Calu3 (cell line): ENCODE data around the gene IKZF3. TPM values are rescaled to one million over a fixed set of nuclear protein-coding genes. Genes with fewer than 3 reads are reported as not detected.
A peak's percentile ranks its signal among the peaks of the same experiment; 100 is the strongest.

Source experiments
- BruUV-seq: library from RNA; stranded (reverse); fragments of 400-500 nt; replicated peaks from 2 replicates; lab custom pipeline; 2021; lab: Mats Ljungman, UMichigan
- CTCF ChIA-PET: fragments of 300-600 bp; sonication (Branson Sonifier 250); formaldehyde crosslinking; loops from one replicate; lab custom pipeline; 2022; ENCODE audit warnings: antibody characterized with exemption; lab: Charles Lee
- DNase-seq: peaks from one replicate; pipeline ENCODE4 v3.0.0; 2022
- H3K27ac Mint-ChIP-seq: one replicate; pipeline ENCODE4 v1.8.0; 2022; ENCODE audit warnings: mixed read lengths; ENCODE audit not compliant: unreplicated experiment
- H3K27me3 Mint-ChIP-seq: one replicate; pipeline ENCODE4 v1.8.0; 2022; ENCODE audit warnings: mixed read lengths; ENCODE audit not compliant: unreplicated experiment
- H3K36me3 Mint-ChIP-seq: one replicate; pipeline ENCODE4 v1.8.0; 2022; ENCODE audit warnings: mild to moderate bottlenecking, moderate library complexity, mixed read lengths; ENCODE audit not compliant: insufficient read depth, unreplicated experiment
- H3K4me1 Mint-ChIP-seq: one replicate; pipeline ENCODE4 v1.8.0; 2022; ENCODE audit warnings: mild to moderate bottlenecking, low read depth, mixed read lengths; ENCODE audit not compliant: unreplicated experiment
- H3K4me3 Mint-ChIP-seq: one replicate; pipeline ENCODE4 v1.8.0; 2022; ENCODE audit warnings: mild to moderate bottlenecking, low read depth, moderate library complexity, mixed read lengths; ENCODE audit not compliant: unreplicated experiment
- H3K9me3 Mint-ChIP-seq: one replicate; pipeline ENCODE4 v1.8.0; 2022; ENCODE audit warnings: low read depth, mixed read lengths; ENCODE audit not compliant: unreplicated experiment
- intact Hi-C: fragments of 100-400 bp; cut with micrococcal nuclease; formaldehyde crosslinking; loops from one replicate; pipeline ENCODE4 v1.10.0; 2022; ENCODE audit not compliant: unreplicated experiment
- total RNA-seq: library from RNA; stranded (reverse); gene quantifications from 2 replicates; pipeline ENCODE4 v1.2.3, GENCODE V29; 2022
- TF ChIP-seq, protein P1 (sequence below): fragments of 200-600 bp; IDR thresholded peaks from one replicate; pipeline ENCODE4 v1.8.0; 2022; ENCODE audit warnings: antibody characterized with exemption; ENCODE audit not compliant: unreplicated experiment

IKZF3 gene
- total RNA-seq, 1 experiment from 2014 or later: 30.9 TPM

DNA sequence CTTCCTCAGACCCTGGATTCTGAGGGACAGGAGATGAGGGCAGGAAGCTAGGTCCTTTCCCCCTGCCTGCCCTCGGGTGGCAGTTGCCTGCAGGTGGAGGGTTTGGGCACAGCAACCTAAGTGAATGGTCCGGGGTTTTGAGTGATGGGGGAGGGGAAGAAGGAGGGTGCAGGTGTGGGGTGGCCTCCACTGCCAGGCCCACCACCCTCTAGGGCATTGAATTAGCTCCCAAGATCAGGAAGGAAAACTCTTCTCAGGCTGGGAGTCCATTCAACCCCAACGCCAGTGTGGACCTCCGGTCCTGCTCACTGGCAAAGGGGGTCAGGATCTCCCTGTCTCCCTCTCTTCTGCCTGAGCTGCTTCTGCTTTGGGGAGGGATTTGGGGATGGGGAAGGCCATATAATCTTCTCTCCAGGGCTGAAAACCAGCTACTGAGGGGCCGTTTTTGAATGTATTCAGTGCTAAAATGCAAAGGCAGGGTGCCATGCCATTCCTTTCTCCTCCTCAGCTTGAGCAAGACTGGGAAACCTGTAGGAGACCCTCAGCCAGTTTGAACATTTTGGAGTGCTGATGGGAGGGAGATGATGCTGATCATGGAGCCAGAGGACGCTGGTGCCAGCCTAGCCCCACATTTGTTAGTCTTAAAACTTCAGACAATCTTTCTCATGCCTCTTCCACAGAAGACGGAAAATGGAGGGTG, 107.6 kb downstream of the IKZF3 start:
- DNase-seq: no peak
- Mint-ChIP-seq H3K27me3 (peaks cover 37% of the 10 kb centered on the region), H3K9me3 (no peaks in the 10 kb centered on the region), H3K27ac (peak overlapping the region; percentile 1), H3K4me3 (peak overlapping the region; percentile 63), H3K36me3 (peaks cover 50% of the 10 kb centered on the region), H3K4me1 (peaks cover 38% of the 10 kb centered on the region)
- intact Hi-C loops: no loop called here
- TF ChIP-seq, protein P1, sequence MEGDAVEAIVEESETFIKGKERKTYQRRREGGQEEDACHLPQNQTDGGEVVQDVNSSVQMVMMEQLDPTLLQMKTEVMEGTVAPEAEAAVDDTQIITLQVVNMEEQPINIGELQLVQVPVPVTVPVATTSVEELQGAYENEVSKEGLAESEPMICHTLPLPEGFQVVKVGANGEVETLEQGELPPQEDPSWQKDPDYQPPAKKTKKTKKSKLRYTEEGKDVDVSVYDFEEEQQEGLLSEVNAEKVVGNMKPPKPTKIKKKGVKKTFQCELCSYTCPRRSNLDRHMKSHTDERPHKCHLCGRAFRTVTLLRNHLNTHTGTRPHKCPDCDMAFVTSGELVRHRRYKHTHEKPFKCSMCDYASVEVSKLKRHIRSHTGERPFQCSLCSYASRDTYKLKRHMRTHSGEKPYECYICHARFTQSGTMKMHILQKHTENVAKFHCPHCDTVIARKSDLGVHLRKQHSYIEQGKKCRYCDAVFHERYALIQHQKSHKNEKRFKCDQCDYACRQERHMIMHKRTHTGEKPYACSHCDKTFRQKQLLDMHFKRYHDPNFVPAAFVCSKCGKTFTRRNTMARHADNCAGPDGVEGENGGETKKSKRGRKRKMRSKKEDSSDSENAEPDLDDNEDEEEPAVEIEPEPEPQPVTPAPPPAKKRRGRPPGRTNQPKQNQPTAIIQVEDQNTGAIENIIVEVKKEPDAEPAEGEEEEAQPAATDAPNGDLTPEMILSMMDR: no peak
- CTCF ChIA-PET: interaction anchor here (0.6 to 161.2 kb wide), 31 partner anchors 29 to 475 kb away, joined by 3 to 42089 read pairs (median 54); partner anchors contain the start of genes ERBB2, GRB7, GSDMA and IKZF3
- no TSS peak for BruUV-seq

DNA sequence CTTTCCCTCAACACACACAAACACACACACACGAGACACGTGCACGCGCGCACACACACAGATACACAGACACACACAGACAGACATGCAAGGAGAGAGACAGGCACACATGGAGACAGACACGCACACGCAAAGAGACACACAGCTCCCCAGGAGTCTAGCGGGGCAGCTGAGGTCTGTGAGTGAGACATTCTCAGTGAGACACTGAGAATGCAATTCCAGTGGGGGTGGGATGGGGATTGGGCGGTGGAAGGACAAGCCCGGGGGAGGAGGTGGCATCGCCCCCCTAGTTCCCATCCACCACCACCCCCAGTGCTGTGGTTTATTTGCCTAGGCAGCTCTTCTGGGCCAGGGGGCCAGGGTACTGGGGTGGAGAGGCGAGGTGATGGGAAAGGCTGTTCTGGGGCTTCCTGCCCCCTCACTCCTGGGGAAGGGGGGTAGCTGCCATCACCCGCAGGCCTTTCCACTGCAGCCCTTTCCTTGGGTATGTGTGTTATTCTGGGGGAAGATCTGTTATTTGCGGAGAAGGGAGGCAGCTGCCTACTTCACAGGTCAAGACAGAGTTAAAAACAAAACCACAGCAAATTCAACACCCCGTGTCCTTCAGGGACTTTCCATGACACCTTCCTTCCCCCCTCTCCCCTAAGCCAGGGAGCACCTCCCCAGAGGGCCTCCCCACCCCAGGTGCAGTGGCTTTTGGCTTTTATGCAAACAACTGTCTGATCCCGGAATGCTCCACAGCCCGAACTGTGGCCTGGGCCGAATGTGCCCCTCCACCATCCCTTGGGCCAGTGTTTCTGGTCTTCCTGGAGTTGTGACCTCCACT, 108.3 kb downstream of the IKZF3 start:
- intact Hi-C loops: no loop called here
- H3K4me3 Mint-ChIP-seq: peak overlapping the region; percentile 63
- peak overlapping the region; percentile 12 for H3K27ac Mint-ChIP-seq
- peaks cover 46% of the 10 kb centered on the region for H3K4me1 Mint-ChIP-seq
- DNase-seq: peak; percentile 94
- no TSS peak for BruUV-seq
- peaks cover 57% of the 10 kb centered on the region for H3K36me3 Mint-ChIP-seq
- H3K27me3 Mint-ChIP-seq: peaks cover 37% of the 10 kb centered on the region
- TF ChIP-seq, protein P1: no peak
- H3K9me3 Mint-ChIP-seq: no peaks in the 10 kb centered on the region
- CTCF ChIA-PET: interaction anchor here (0.6 to 161.2 kb wide), 40 partner anchors 28 to 464 kb away, joined by 3 to 42089 read pairs (median 24); partner anchors contain the start of genes ERBB2, GRB7, GSDMA and GSDMB

DNA sequence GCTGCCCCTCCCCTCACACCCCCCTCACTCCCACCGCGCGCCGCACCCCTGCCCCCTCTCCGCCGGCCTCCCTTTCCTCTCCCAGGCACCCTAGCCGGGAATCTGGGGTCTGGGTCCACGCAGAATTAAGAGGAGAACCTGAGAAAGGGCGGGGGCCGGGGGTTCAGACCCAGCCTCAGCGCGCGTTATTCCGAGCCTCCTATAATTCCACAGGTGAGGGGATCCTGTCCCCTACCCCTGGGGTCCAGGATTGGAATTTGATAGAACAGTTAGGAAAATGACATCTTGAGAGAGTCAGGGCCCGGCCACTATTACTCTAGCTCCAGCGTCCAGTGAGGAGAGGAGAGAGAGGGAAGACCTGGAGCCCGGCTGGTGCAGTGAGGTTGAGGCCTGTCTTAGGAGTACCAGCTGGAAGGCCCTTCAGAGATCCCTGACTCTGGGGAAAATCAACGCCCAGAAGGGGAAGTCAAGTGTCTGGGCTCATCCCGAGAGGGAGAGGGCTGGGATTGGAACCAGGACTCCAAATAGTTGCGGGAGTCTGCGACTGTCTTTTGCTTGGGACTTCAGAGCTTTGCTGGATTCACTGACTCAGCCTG, 109.1 kb downstream of the IKZF3 start:
- intact Hi-C loops: loop anchor here (1.0 to 5.0 kb wide), 19 partner anchors 16 to 225 kb away; partner anchors contain the start of genes IKZF3, MIEN1, PGAP3 and PSMD3

More for the DNA sequence above, 109.1 kb downstream of the IKZF3 start:
- H3K4me3 Mint-ChIP-seq: peak overlapping the region; percentile 63
- CTCF ChIA-PET: interaction anchor here (0.6 to 161.2 kb wide), 41 partner anchors 28 to 927 kb away, joined by 3 to 42089 read pairs (median 20); partner anchors contain the start of genes ERBB2, FBXL20, GRB7 and GSDMA
- peaks cover 64% of the 10 kb centered on the region for H3K36me3 Mint-ChIP-seq
- peaks cover 37% of the 10 kb centered on the region for H3K27me3 Mint-ChIP-seq
- H3K27ac Mint-ChIP-seq: peak overlapping the region; percentile 12
- H3K4me1 Mint-ChIP-seq: peaks cover 53% of the 10 kb centered on the region
- H3K9me3 Mint-ChIP-seq: no peaks in the 10 kb centered on the region
- no peak for DNase-seq
- TSS peak; percentile 81 for BruUV-seq
- TF ChIP-seq, protein P1: no peak
